Raji (cell line): ENCODE results near the gene CTF1.

ENCODE experiments used
- POLR2A ChIP-seq: IDR thresholded peaks from 2 replicates; pipeline ENCODE4 v1.6.1; 2011; ENCODE audit warnings: low read depth, low read length, control low read depth; ENCODE audit not compliant: insufficient read depth

CTF1 gene

GRCh38 chr16:30896261-30896888 lies at the start of gene CTF1:
Gene CTF1 (plus strand): TSS chr16:30896614. CDS start chr16:30896644, 30 bp downstream.
- TF ChIP-seq POLR2A = no peak

- TF ChIP-seq POLR2A = no peak
These were observed 49.6 kb upstream of the CTF1 start for GRCh38 chr16:30846649-30847402.

GRCh38 chr16:30850246-30850645 lies 46.2 kb upstream of the CTF1 start:
- no peak for TF ChIP-seq POLR2A

GRCh38 chr16:30853758-30854157 lies 42.7 kb upstream of the CTF1 start:
- no peak for TF ChIP-seq POLR2A

- TF ChIP-seq POLR2A = no peak
These were observed 38.3 kb upstream of the CTF1 start for GRCh38 chr16:30858111-30858495.

GRCh38 chr16:30858829-30859423 lies 37.5 kb upstream of the CTF1 start:
- TF ChIP-seq POLR2A = no peak

GRCh38 chr16:30866031-30866430 lies 30.4 kb upstream of the CTF1 start:
- no peak for TF ChIP-seq POLR2A

- TF ChIP-seq POLR2A = no peak
These were observed 28.7 kb upstream of the CTF1 start for GRCh38 chr16:30867747-30868146.

GRCh38 chr16:30870904-30871303 lies 25.5 kb upstream of the CTF1 start:
- no peak for TF ChIP-seq POLR2A

- TF ChIP-seq POLR2A = no peak
These were observed 22.1 kb upstream of the CTF1 start for GRCh38 chr16:30874244-30874820.

- TF ChIP-seq POLR2A = peak; percentile 100
These were observed 21.3 kb upstream of the CTF1 start for GRCh38 chr16:30874821-30875717.

- TF ChIP-seq POLR2A = no peak; the same call in 1 of the 2 replicates
These were observed 20.3 kb upstream of the CTF1 start for GRCh38 chr16:30875871-30876801.

GRCh38 chr16:30876867-30877266 lies 19.5 kb upstream of the CTF1 start:
- TF ChIP-seq POLR2A = no peak
